Kasumi-1 (cell line): Measurements from ENCODE around the gene DACH2.
"Not testable (repeated sequence)": the region's sequence is repeated elsewhere in the genome, so short reads cannot be mapped to it uniquely, and the experiment has no call there.

Source experiments
- DNase-seq, 2 experiments: peaks; one replicate each; lab custom pipeline; 2025; lab: John Stamatoyannopoulos, UW

Gene DACH2

DNA sequence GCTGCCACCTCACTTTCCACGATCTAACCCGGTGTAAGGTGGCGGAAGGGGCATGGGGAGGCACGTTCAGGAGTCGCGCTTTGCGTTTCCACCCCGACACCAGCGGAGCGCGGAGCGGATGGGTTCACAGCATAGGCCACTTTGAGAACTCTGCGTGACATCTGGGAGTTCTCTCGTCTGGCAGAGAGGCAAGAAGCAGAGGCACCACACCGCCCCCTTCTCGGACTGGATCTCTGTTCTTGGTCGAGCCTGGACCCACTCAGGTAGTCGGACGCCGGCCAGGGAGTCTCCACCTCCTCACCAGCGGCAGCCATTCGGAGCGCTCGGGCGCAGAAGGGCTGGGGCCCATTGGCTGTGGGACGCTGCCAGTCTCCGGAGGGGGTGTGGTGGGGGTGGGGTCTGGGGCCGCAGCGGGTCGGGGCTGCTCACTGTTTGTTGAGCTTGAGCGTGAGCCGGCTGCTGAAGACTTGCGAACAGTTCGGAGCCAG, at the start of gene DACH2:
Gene DACH2 (plus strand): TSS at position 428 of the 488 bp plus-strand sequence.
- DNase-seq: no peak

DNA sequence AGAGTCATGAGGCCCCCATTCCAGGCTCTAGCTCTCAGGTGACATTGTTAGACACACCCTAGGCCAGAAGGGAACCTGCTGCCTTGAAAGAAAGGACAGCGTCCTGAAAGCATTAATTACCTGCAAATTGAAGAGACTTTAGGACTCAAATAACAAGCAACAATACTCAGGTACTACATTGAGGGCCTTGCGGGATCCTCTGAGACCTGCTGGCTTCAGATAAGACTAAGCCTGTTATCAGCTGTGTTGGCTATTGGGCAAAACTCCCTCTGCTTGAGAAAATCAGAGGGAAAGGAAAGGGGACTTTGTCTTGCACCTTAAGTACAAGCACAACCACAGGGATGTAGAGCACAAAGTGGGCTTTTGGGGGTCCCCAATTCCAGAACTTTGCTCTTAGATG, 45.9 kb upstream of the DACH2 start:
- no peak for DNase-seq

GRCh38 chrX:86103061-86103460, 45.2 kb upstream of the DACH2 start:
- DNase-seq: no peak

GRCh38 chrX:86104526-86104925, 43.7 kb upstream of the DACH2 start:
- no peak for DNase-seq

- DNase-seq: no peak
These were observed 26.3 kb upstream of the DACH2 start for GRCh38 chrX:86121916-86122315.

DNA sequence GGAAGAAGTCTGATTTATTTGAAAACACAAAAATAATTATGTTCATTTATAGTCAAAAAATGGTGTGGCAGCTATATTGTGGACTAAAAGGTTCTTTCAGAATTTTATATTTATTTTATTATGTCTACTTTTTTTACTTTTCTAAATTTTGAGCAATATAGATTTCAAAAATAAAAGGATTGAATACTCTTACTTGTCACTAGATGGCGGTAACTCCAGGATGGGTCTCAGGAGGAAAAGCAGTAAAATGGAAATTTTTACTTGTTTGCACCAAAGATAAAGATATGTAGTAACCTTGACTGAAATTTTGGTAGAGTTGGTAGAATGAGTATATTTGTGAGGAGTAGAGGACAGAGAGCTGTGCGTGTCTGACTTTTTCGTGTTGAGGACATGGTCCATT, 14.5 kb upstream of the DACH2 start:
- DNase-seq: peak; percentile 32 to 34

DNA sequence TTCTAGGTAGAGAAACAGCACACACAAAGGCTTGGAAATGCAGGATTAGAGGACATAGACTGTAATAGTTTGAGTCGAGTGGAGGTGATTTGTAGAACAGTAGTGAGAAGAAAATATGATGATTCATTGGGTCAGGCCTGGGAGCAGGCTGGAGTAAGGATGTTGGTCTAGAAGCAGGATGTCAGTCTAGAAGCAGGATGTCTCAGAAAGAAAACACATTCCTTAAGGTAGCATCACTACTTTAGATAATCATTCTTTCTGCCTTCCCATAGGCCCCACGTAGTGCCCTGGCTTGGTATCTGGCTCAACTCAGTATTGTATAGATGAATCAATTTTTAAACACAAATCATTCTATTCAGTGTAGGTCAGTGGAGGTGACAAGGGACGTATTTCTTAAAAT, 11.2 kb upstream of the DACH2 start:
- no peak for DNase-seq

DNA sequence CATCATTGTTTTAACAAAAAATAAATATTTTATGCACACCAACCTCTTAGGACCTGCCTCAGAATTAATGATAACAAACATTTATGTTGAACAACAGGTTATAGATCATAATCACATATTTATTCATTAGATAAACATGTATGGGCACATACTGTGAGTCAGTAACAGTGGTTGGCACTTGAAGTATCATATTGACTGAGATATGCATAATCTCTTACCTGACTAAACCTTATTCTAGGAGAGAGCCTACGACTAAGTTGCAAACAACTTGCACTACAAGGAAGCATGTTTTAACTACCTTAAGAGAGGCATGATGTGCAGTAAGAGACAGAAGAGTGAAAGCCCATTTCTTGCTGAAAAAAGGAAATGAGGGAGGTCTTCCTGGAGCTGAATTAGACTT, 6.5 kb upstream of the DACH2 start:
- DNase-seq: no peak

DNA sequence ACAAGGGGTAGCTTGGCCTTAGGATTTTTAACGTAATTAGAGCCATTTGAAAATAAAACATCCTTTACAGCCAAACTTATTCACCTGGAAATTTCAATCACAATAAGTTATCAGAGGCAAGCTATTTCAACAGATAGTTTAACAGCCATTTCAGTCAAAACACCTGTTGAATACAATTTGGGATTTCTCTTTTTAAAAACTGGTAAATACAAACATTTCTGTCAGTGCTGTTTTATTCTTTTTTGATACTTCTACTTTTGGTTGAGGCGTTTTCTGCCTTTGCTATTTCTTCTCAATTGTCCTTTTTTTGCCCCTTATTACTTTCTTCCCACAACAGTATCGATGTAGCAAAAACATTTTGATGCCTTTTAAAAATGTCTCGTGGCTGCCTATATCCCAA, 2.1 kb upstream of the DACH2 start:
- no peak for DNase-seq

DNA sequence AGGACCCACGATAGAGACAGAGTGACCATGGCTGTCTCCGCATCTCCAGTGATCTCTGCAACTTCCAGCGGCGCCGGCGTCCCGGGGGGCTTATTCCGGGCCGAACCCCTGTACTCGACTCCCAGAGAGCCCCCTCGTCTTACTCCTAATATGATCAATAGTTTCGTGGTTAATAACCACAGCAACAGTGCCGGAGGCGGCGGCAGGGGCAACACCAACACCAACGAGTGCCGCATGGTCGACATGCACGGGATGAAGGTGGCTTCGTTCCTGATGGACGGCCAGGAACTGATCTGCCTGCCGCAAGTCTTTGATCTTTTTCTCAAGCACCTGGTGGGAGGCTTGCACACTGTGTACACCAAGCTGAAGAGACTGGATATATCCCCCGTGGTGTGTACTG, 343 bp downstream of the DACH2 start:
- DNase-seq: no peak

DNA sequence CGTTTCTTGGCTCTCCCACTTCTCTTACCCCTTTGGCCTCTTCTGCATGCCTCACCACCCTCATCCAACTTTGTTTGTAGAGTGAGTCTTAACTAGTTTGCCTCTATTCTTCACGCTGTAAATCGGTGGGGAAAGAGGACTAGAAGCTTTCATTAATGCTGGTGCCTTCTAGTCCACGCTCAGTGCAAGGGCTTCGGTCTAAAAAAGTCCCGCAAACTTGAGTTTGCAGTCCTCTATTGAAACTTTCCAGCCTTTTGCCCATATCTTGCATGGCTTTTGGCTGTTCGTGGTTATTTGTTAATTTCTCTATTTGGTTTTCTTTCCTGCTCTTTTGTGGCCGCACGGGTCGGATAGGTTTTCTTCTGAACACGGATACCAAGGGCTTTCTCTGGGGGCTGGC, 868 bp downstream of the DACH2 start:
- DNase-seq: no peak

- DNase-seq: no peak
These were observed 6.3 kb downstream of the DACH2 start for GRCh38 chrX:86154553-86154952.

GRCh38 chrX:86171366-86171765, 23.1 kb downstream of the DACH2 start:
- no peak for DNase-seq

- no peak for DNase-seq
These were observed 30.7 kb downstream of the DACH2 start for GRCh38 chrX:86178906-86179305.

GRCh38 chrX:86181325-86181724, 33.1 kb downstream of the DACH2 start:
- not testable (repeated sequence) for DNase-seq

DNA sequence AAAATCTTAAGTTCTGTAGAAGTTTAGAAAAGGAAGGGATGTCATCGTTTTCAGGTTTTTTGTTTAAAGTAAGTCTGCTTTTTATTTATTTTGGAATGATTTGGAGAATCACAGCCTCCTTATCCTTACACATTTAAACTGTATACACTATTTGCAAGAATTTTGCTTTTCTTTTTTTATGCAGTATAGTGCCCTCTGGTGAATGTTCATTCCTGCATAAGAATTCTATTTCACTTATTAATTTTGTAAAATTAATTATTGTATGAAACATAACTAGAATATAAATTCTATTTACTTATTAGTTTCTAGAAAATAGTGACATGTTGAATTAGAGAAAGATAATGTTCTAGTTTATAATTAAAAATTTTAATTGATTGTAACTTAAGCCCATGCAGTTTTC, 44.6 kb downstream of the DACH2 start:
- DNase-seq: no peak

DNA sequence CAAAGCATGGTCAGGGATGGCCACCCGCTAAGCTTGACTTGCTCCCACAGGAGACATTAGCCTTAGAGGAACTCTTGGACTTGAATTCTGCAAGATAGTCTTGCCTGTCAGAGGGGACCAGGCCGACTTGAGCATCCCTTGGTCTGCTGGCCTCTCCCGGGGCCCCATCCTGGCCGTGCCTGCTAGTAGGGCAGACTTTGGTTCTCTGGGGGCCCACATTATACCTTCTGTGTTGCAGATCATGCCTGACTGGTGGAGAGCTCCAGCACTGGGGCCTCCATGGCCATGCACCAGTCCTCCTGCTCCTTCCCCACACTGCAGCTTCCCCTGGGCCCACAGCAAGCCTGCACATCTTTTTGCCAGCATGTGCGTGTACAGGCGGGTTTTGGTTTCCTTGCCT, 46.5 kb downstream of the DACH2 start:
- no peak for DNase-seq

- no peak for DNase-seq
These were observed 47.1 kb downstream of the DACH2 start for GRCh38 chrX:86195343-86195742.

DNA sequence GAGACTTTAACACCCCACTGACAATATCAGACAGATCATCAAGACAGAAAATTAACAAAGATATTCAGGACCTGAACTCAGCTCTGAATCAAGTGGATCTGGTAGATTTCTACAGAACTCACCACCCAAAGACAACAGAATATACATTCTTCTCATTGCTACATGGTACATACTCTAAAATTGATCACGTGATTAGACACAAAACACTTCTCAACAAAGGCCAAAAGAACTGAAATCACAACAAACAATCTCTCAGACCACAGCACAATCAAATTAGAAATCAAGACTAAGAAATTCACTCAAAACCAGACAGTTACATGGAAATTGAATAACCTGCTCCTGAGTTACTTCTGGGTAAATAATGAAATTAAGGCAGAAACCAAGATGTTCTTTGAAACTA, 49.6 kb downstream of the DACH2 start:
- no peak for DNase-seq

- DNase-seq: no peak
These were observed 62.5 kb downstream of the DACH2 start for GRCh38 chrX:86210772-86211171.

DNA sequence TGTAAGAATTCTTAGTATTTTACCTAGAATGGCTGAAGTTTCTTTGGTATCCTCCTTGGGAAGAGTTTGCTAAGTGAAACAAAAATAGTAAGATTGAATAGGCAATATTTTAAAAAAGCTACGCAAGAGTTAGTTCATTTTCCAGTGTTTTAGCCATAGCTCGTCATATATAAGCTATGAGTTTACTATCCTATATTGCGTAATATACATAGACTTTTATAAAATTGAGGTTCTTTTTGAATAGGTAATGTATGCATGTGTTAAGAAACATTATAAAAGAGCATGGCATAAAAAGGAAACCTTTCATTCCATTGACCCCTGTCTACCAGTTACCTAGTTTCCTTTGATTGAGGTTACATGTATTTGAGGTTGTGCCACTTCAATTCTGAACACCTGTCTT, 67.0 kb downstream of the DACH2 start:
- DNase-seq: no peak

- no peak for DNase-seq
These were observed 89.2 kb downstream of the DACH2 start for GRCh38 chrX:86237482-86237881.

GRCh38 chrX:86241547-86241946, 93.3 kb downstream of the DACH2 start:
- DNase-seq: no peak

DNA sequence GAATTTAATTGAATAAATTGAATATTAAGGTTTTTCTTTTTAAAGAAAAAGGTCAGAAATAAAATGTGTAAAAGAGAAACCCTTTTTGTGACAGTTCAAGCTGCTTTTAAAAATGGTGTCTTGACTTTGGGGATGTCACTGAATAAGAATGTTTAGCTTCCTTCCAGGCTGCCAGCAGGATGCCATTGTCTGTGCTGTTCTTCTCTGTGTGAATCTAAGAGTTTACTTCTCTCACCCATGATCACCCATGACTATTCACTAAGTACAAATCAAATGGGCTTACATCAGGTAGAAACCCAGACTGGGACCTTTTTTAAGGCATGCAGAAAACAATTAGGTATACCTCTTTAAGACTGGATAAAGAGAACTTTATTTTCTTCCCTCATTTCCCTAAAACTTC, 115.3 kb downstream of the DACH2 start:
- DNase-seq: no peak

DNA sequence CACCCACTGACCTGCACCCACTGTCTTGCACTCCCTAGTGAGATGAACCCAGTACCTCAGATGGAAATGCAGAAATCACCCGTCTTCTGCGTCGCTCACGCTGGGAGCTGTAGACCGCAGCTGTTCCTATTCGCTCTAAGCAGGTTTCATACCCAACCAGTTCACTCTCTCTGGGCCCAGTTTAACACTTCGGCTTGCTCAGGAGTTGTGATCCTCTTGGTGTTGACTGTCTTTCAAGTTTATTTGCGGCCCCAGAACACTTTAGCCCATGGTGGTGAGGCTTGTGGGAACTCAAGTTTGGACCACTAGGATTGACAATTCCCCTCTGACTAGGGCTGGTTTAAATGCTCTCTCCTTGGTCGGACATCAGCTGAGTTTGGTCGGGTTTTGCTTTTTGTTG, 147.0 kb downstream of the DACH2 start:
- DNase-seq: no peak
